Lower leg skin (tissue), 3 donors: ENCODE results near the gene FAM193A.

ENCODE experiments used
- CTCF ChIP-seq, 3 donors: fragments of 450-650 bp; IDR thresholded peaks; one replicate each; pipeline ENCODE4 v1.5.1; 2016; ENCODE audit warnings: antibody characterized with exemption in 3 of 3, mild to moderate bottlenecking in 3 of 3, moderate library complexity in 2 of 3
- POLR2A ChIP-seq, 2 donors: fragments of 450-650 bp; IDR thresholded peaks; one replicate each; pipeline ENCODE4 v1.6.1; 2016 to 2017; ENCODE audit warnings: antibody characterized with exemption in 2 of 2, mild to moderate bottlenecking in 1 of 2, moderate library complexity in 1 of 2

- TF ChIP-seq CTCF (IDR thresholded peaks at IDR 0.05) (no peak), POLR2A (IDR thresholded peaks at IDR 0.05) (no peak)
Observed at GRCh38 chr4:2699534-2699933, 163.1 kb downstream of the FAM193A start.
